Fibroblast of the aortic adventitia (primary cell): ENCODE results near the gene MAPK4. TPM values are rescaled to one million over a fixed set of nuclear protein-coding genes. Genes with fewer than 3 reads are reported as not detected.
A peak's percentile ranks its signal among the peaks of the same experiment; 100 is the strongest.

Source experiments
- DNase-seq: peaks from one replicate; pipeline ENCODE4 v3.0.0-alpha.2; 2010; ENCODE audit warnings: low read depth
- H3K4me3 ChIP-seq: 2 replicates; pipeline ENCODE4 v1.5.1; 2011; ENCODE audit warnings: low read depth, mild to moderate bottlenecking, control low read depth, low read length, moderate library complexity
- total RNA-seq: library from RNA; depleted of rRNA; stranded (reverse); fragments of >200 nt; gene quantifications from 2 replicates; pipeline ENCODE4 v1.2.3, GENCODE V29; 2012; ENCODE audit warnings: low replicate concordance
- TF ChIP-seq, protein P1 (sequence below): IDR thresholded peaks from 2 replicates; pipeline ENCODE4 v1.5.1; 2011; ENCODE audit warnings: mild to moderate bottlenecking, low read length, control low read depth, inconsistent platforms; ENCODE audit not compliant: insufficient read depth

The MAPK4 gene
- total RNA-seq, 1 donor = under 0.01 TPM

DNA sequence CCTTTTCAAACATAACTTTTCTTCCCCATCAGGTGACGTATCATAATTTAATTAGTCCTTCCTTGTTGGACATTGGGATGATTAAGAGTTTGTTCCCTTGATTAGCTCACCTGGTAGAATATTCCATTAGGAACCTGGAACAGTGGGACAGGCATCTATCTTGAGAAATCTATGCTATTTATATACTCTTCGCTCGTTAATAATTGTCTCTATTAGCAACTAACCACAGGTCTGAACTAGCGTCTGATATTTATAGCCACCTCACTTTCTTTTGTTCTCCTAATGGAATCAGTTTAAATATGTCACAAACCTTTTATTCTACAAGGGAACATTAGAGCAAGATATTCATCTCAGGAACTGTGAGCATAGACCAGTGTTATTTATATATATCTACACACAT lies 79.8 kb downstream of the MAPK4 start:
- DNase-seq = no peak
- TF ChIP-seq, protein P1, sequence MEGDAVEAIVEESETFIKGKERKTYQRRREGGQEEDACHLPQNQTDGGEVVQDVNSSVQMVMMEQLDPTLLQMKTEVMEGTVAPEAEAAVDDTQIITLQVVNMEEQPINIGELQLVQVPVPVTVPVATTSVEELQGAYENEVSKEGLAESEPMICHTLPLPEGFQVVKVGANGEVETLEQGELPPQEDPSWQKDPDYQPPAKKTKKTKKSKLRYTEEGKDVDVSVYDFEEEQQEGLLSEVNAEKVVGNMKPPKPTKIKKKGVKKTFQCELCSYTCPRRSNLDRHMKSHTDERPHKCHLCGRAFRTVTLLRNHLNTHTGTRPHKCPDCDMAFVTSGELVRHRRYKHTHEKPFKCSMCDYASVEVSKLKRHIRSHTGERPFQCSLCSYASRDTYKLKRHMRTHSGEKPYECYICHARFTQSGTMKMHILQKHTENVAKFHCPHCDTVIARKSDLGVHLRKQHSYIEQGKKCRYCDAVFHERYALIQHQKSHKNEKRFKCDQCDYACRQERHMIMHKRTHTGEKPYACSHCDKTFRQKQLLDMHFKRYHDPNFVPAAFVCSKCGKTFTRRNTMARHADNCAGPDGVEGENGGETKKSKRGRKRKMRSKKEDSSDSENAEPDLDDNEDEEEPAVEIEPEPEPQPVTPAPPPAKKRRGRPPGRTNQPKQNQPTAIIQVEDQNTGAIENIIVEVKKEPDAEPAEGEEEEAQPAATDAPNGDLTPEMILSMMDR = no peak
- no peak overlapping the region for H3K4me3 ChIP-seq

DNA sequence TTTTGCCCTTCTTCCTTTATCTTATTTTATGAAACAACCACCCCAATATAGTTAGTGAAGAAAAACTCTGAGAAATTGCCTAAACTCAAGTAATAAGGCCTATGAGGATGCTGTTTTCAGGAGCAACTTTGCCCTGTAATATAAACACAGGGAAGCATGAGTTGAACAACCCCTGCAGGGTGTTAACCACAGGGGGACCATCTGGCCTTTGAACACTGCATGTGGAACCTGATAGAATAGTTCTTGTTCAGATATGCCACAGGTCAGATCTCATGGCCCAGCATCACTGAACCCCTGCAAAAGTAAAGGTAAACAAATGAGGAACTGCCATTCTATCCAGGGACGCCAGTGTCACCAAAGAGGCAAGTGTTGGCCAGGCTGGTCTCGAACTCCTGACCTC lies 82.6 kb downstream of the MAPK4 start:
- H3K4me3 ChIP-seq = no peak overlapping the region
- DNase-seq = no peak
- TF ChIP-seq, protein P1 = no peak

DNA sequence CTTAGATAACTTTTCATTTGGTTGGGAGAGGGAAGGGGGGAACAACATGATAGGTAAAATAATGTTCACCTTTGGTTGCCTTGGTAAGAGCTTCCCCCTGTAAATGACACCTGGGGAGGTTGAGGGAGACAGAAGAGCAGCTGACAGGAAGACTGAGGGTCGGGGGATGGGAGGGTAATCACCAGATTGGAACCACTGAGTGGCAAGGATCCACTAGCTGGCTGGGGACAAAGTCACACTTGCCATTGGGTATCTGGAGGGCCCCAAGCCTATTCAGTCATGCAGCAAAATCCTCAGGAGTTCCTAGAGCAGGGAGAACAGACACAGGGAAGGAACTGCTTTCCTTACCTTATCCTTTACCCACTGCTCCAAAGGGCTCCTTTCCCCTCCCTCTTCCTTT lies 84.3 kb downstream of the MAPK4 start:
- H3K4me3 ChIP-seq = no peak overlapping the region
- DNase-seq = no peak
- TF ChIP-seq, protein P1 = no peak

DNA sequence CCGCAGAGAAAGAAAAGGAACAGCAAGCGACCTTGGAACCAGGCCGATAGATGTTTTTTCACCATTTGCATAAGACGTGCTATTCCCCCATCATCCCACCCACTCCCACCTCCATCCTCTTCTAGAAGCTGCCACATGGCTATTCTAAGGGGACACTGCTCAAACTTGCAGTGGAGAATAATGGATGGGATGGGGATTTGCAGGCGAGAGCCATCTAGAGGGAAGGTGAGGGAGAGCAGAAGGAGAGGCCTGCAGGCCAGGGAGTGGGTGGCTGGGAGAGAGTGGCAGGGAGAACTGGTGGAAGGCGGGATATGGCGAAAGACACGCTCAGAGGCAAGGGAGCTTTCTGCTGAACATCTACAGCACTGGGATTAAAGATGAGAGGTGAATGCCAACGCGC lies 84.9 kb downstream of the MAPK4 start:
- TF ChIP-seq, protein P1 = no peak
- no peak for DNase-seq
- H3K4me3 ChIP-seq = no peak overlapping the region

DNA sequence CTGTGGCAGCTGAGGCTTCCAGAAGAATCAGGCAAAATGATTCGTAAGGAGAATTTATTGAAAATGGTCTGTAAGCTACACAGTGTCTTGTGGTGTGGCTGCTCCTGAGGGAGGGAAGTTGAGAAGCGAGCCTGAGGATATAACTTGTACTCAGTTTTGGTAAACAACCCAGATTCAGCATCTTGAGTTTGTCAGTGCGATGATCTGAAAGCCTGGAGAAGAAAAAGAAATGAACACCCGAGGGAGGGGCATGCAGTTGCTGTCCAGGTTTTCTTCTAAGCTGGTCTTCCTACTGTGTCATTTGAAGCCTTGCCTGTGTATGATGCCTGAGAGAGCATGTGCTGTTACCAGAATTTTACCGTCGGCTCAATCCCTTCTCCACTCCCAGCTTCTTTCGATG lies 87.3 kb downstream of the MAPK4 start:
- no peak overlapping the region for H3K4me3 ChIP-seq
- DNase-seq = no peak
- TF ChIP-seq, protein P1 = no peak

DNA sequence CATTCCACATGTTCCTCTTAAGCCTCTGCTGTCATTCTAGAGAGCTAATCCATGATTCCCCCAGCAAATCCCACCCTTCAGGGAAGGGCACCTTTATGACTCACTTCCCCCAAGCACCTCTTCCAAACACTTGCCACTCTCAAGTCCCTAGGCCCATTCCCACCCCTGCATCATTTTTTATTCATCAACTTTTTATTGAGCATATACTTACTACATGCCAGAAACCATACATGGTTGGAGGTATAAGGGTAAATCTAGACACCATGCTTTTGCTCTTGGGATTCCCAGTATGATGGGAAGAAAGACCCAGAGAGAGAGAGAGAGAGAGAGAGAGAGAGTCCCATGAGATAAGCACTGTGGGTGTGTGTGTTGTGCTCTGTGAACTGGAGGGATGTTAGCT lies 87.9 kb downstream of the MAPK4 start:
- no peak overlapping the region for H3K4me3 ChIP-seq
- TF ChIP-seq, protein P1 = no peak
- no peak for DNase-seq

DNA sequence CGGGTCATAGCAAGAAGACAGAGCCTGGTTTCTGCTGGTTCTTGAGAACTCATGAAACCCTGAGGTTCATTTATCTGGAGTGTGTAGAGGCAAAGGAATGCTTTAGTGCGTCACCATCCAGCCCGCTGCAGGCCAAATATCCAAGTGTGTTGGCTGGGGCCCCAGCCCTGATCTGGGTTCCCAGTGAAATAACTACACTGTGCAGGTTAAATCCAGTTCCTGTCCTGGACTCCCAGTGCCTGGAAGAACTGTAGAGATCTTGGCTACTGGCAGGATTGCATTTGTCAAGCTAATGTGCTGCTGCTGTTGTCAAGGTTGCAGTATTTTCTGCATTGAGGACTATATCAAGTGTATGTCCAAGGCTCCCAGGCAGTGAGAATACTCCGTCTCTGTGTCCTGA lies 89.9 kb downstream of the MAPK4 start:
- H3K4me3 ChIP-seq = no peak overlapping the region
- peak; percentile 60 for DNase-seq
- TF ChIP-seq, protein P1 = no peak
